ENCODE results near the gene CCNE1.

GRCh38 chr19:29805031-29805965, 6.5 kb upstream of the CCNE1 start:
- no peak for TF ChIP-seq POLR2A (IDR thresholded peaks at IDR 0.05)
- TF ChIP-seq, protein P1, sequence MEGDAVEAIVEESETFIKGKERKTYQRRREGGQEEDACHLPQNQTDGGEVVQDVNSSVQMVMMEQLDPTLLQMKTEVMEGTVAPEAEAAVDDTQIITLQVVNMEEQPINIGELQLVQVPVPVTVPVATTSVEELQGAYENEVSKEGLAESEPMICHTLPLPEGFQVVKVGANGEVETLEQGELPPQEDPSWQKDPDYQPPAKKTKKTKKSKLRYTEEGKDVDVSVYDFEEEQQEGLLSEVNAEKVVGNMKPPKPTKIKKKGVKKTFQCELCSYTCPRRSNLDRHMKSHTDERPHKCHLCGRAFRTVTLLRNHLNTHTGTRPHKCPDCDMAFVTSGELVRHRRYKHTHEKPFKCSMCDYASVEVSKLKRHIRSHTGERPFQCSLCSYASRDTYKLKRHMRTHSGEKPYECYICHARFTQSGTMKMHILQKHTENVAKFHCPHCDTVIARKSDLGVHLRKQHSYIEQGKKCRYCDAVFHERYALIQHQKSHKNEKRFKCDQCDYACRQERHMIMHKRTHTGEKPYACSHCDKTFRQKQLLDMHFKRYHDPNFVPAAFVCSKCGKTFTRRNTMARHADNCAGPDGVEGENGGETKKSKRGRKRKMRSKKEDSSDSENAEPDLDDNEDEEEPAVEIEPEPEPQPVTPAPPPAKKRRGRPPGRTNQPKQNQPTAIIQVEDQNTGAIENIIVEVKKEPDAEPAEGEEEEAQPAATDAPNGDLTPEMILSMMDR (IDR thresholded peaks at IDR 0.05): no peak
- no peak for TF ChIP-seq POLR2AphosphoS5 (IDR thresholded peaks at IDR 0.05)

Data from gastroesophageal sphincter (tissue), 3 donors.